Neural progenitor cell (in vitro differentiated cells): ENCODE measurements around the gene PROM2. TPM values are rescaled to one million over a fixed set of nuclear protein-coding genes. Genes with fewer than 3 reads are reported as not detected.

Source experiments
- DNase-seq: peaks from one replicate; pipeline ENCODE4 v3.0.0-alpha.2; 2016; ENCODE audit warnings: low spot score
- H2AFZ ChIP-seq: fragments of 200-600 bp; sonication (generic); replicated peaks from 2 replicates; pipeline ENCODE4 v1.6.1; 2016; ENCODE audit warnings: antibody characterized with exemption
- H3F3A ChIP-seq: fragments of 200-600 bp; sonication (generic); 2 replicates; pipeline ENCODE4 v1.6.1; 2016; ENCODE audit warnings: antibody characterized with exemption, low read depth
- H3K27ac ChIP-seq: fragments of 200-600 bp; sonication (generic); 2 replicates; pipeline ENCODE4 v1.5.1; 2016; ENCODE audit warnings: mild to moderate bottlenecking
- H3K27me3 ChIP-seq: fragments of 200-600 bp; sonication (generic); 2 replicates; pipeline ENCODE4 v1.6.1; 2016; ENCODE audit warnings: mild to moderate bottlenecking, moderate library complexity
- H3K36me3 ChIP-seq: fragments of 200-600 bp; sonication (generic); 2 replicates; pipeline ENCODE4 v1.5.1; 2016
- H3K4me1 ChIP-seq: fragments of 200-600 bp; sonication (generic); 2 replicates; pipeline ENCODE4 v1.6.1; 2016; ENCODE audit warnings: mixed run types
- H3K4me2 ChIP-seq: fragments of 200-600 bp; sonication (generic); 2 replicates; pipeline ENCODE4 v1.6.1; 2016
- H3K4me3 ChIP-seq: fragments of 200-600 bp; sonication (generic); 2 replicates; pipeline ENCODE4 v1.5.1; 2016
- H3K79me2 ChIP-seq: fragments of 200-600 bp; sonication (generic); 2 replicates; pipeline ENCODE4 v1.6.1; 2016; ENCODE audit warnings: low read depth
- H3K9ac ChIP-seq: fragments of 200-600 bp; sonication (generic); 2 replicates; pipeline ENCODE4 v1.6.1; 2016
- H3K9me3 ChIP-seq: fragments of 200-600 bp; sonication (generic); 2 replicates; pipeline ENCODE4 v1.5.1; 2016; ENCODE audit warnings: low read depth
- H4K20me1 ChIP-seq: fragments of 200-600 bp; sonication (generic); 2 replicates; pipeline ENCODE4 v1.6.1; 2016; ENCODE audit warnings: low read depth
- H3K27ac Mint-ChIP-seq: 3 replicates; pipeline ENCODE4 v1.8.0; 2021; ENCODE audit warnings: mixed read lengths
- H3K27me3 Mint-ChIP-seq: 2 replicates; pipeline ENCODE4 v1.8.0; 2022; ENCODE audit warnings: low read depth, mild to moderate bottlenecking, inconsistent platforms, moderate library complexity, mixed read lengths; ENCODE audit not compliant: insufficient read depth
- H3K36me3 Mint-ChIP-seq: 3 replicates; pipeline ENCODE4 v1.8.0; 2021; ENCODE audit warnings: mixed read lengths
- H3K4me1 Mint-ChIP-seq: 3 replicates; pipeline ENCODE4 v1.8.0; 2021; ENCODE audit warnings: mixed read lengths
- H3K4me3 Mint-ChIP-seq: 3 replicates; pipeline ENCODE4 v1.8.0; 2021; ENCODE audit warnings: mild to moderate bottlenecking, moderate library complexity, mixed read lengths
- H3K9me3 Mint-ChIP-seq: 3 replicates; pipeline ENCODE4 v1.8.0; 2020; ENCODE audit warnings: mixed read lengths
- CTCF ChIP-seq: fragments of 200-600 bp; sonication (generic); IDR thresholded peaks from 2 replicates; pipeline ENCODE4 v1.5.1; 2017; ENCODE audit warnings: antibody characterized with exemption, mild to moderate bottlenecking
- EZH2 ChIP-seq: fragments of 200-600 bp; sonication (generic); IDR thresholded peaks from 2 replicates; pipeline ENCODE4 v1.6.1; 2017; ENCODE audit warnings: antibody characterized with exemption, mild to moderate bottlenecking, moderate library complexity
- EZH2phosphoT487 ChIP-seq: fragments of 200-600 bp; sonication (generic); IDR thresholded peaks from 2 replicates; pipeline ENCODE4 v1.6.1; 2017; ENCODE audit warnings: antibody characterized with exemption
- total RNA-seq: library from RNA; depleted of rRNA; stranded (reverse); fragments of >200 nt; gene quantifications from 2 replicates; pipeline ENCODE4 v1.2.3, GENCODE V29; 2015; ENCODE audit warnings: low replicate concordance

PROM2 gene
- total RNA-seq, 1 donor from 2014 or later = 0.95 TPM

- Histone ChIP-seq H3K27ac (no peak overlapping the region), H3K27me3 (no peaks in the 10 kb centered on the region), H4K20me1 (no peaks in the 10 kb centered on the region), H3F3A (no peaks in the 10 kb centered on the region), H3K4me2 (no peak overlapping the region), H3K79me2 (no peaks in the 10 kb centered on the region), H3K4me1 (peaks cover 2% of the 10 kb centered on the region), H3K9me3 (no peaks in the 10 kb centered on the region), H3K36me3 (no peaks in the 10 kb centered on the region), H3K9ac (no peak overlapping the region), H2AFZ (no peak overlapping the region), H3K4me3 (no peak overlapping the region)
- DNase-seq = no peak
- Mint-ChIP-seq H3K27me3 (peaks cover 8% of the 10 kb centered on the region), H3K9me3 (no peaks in the 10 kb centered on the region), H3K4me1 (peaks cover 8% of the 10 kb centered on the region), H3K36me3 (no peaks in the 10 kb centered on the region), H3K27ac (no peak overlapping the region), H3K4me3 (no peak overlapping the region)
- TF ChIP-seq EZH2 (no peak), CTCF (no peak), EZH2phosphoT487 (no peak)
Measured at GRCh38 chr2:95325590-95326432, 51.6 kb downstream of the PROM2 start.

- Mint-ChIP-seq H3K9me3 (no peaks in the 10 kb centered on the region), H3K4me3 (no peak overlapping the region), H3K36me3 (no peaks in the 10 kb centered on the region), H3K4me1 (peaks cover 14% of the 10 kb centered on the region), H3K27ac (no peak overlapping the region), H3K27me3 (peaks cover 10% of the 10 kb centered on the region)
- Histone ChIP-seq H2AFZ (no peak overlapping the region), H3K27me3 (no peaks in the 10 kb centered on the region), H3K4me3 (no peak overlapping the region), H3K9me3 (no peaks in the 10 kb centered on the region), H3F3A (no peaks in the 10 kb centered on the region), H3K9ac (no peak overlapping the region), H3K4me2 (no peak overlapping the region), H4K20me1 (no peaks in the 10 kb centered on the region), H3K27ac (no peak overlapping the region), H3K36me3 (no peaks in the 10 kb centered on the region), H3K79me2 (no peaks in the 10 kb centered on the region), H3K4me1 (peaks cover 4% of the 10 kb centered on the region)
- TF ChIP-seq CTCF (no peak), EZH2phosphoT487 (no peak), EZH2 (no peak)
- no peak for DNase-seq
Measured at GRCh38 chr2:95326433-95327140, 52.3 kb downstream of the PROM2 start.

- Histone ChIP-seq H3K27ac (no peak overlapping the region), H3K9me3 (no peaks in the 10 kb centered on the region), H3K36me3 (no peaks in the 10 kb centered on the region), H3K9ac (no peak overlapping the region), H4K20me1 (no peaks in the 10 kb centered on the region), H3F3A (no peaks in the 10 kb centered on the region), H3K79me2 (no peaks in the 10 kb centered on the region), H3K4me1 (peaks cover 4% of the 10 kb centered on the region), H3K27me3 (no peaks in the 10 kb centered on the region), H2AFZ (no peak overlapping the region), H3K4me2 (no peak overlapping the region), H3K4me3 (no peak overlapping the region)
- H3K4me3 Mint-ChIP-seq = no peak overlapping the region
- TF ChIP-seq EZH2phosphoT487 (no peak), CTCF (no peak), EZH2 (no peak)
- no peaks in the 10 kb centered on the region for H3K9me3 Mint-ChIP-seq
- H3K4me1 Mint-ChIP-seq = peaks cover 14% of the 10 kb centered on the region
- no peak for DNase-seq
- H3K27ac Mint-ChIP-seq = peak overlapping the region; percentile 50
- peaks cover 7% of the 10 kb centered on the region for H3K27me3 Mint-ChIP-seq
- H3K36me3 Mint-ChIP-seq = no peaks in the 10 kb centered on the region
Measured at GRCh38 chr2:95327861-95328260, 53.6 kb downstream of the PROM2 start.
